Fibroblast of lung (primary cell): Measurements from ENCODE around the gene JPH3.

Experiments
- CTCF ChIP-seq, 2 donors: IDR thresholded peaks in 1 of 2; conservative IDR thresholded peaks in 1 of 2; 1 replicate in 1 of 2; 2 replicates in 1 of 2; pipeline ENCODE4 v1.5.1; 2011 to 2012; ENCODE audit warnings: low read length in 2 of 2, control low read depth in 1 of 2, inconsistent platforms in 1 of 2, low read depth in 1 of 2, mild to moderate bottlenecking in 1 of 2
- EZH2 ChIP-seq: IDR thresholded peaks from 2 replicates; pipeline ENCODE4 v1.5.1; 2012; ENCODE audit warnings: low read length, control low read depth, mild to moderate bottlenecking; ENCODE audit errors: missing control alignments

GRCh38 chr16:87666919-87667318 lies 64.6 kb downstream of the JPH3 start:
- TF ChIP-seq EZH2 (no peak), CTCF (conservative IDR thresholded peaks at IDR 0.05 in 1 of 2, IDR thresholded peaks at IDR 0.05 in 1 of 2; ENCODE audit: low read depth in 1 of 2, low read length in 2 of 2) (no peak)
